ENCODE results near the gene FBXL17.

GRCh38 chr5:108259306-108259705 lies 122.6 kb downstream of the FBXL17 start:
- TF ChIP-seq CTCF (IDR thresholded peaks at IDR 0.05) = no peak
- TF ChIP-seq POLR2A (IDR thresholded peaks at IDR 0.05) = no peak
